ENCODE results near the gene OSBP. TPM values are rescaled to one million over a fixed set of nuclear protein-coding genes. Genes with fewer than 3 reads are reported as not detected.
"Not testable (repeated sequence)": the region's sequence is repeated elsewhere in the genome, so short reads cannot be mapped to it uniquely, and the experiment has no call there.

OSBP gene
- total RNA-seq, 1 donor from 2014 or later = 12.3 TPM

GRCh38 chr11:59644528-59644927, 29.0 kb upstream of the OSBP start:
- TF ChIP-seq CTCF (conservative IDR thresholded peaks at IDR 0.05; ENCODE audit: low read depth, low read length) = no peak

GRCh38 chr11:59643390-59643789, 27.8 kb upstream of the OSBP start:
- no peak overlapping the region for H3K4me3 ChIP-seq (ENCODE audit: low read depth, low read length)
- TF ChIP-seq CTCF (conservative IDR thresholded peaks at IDR 0.05; ENCODE audit: low read depth, low read length) = no peak
- no peak for DNase-seq (ENCODE audit: low read depth)

More at GRCh38 chr11:59644528-59644927, 29.0 kb upstream of the OSBP start:
- DNase-seq (ENCODE audit: low read depth) = no peak
- H3K4me3 ChIP-seq (ENCODE audit: low read depth, low read length) = no peak overlapping the region

GRCh38 chr11:59641156-59641555, 25.6 kb upstream of the OSBP start:
- no peak for TF ChIP-seq CTCF (conservative IDR thresholded peaks at IDR 0.05; ENCODE audit: low read depth, low read length)

GRCh38 chr11:59630493-59630892, 14.9 kb upstream of the OSBP start:
- DNase-seq (ENCODE audit: low read depth) = no peak
- H3K4me3 ChIP-seq (ENCODE audit: low read depth, low read length) = no peak overlapping the region
- no peak for TF ChIP-seq CTCF (conservative IDR thresholded peaks at IDR 0.05; ENCODE audit: low read depth, low read length)

More at GRCh38 chr11:59641156-59641555, 25.6 kb upstream of the OSBP start:
- H3K4me3 ChIP-seq (ENCODE audit: low read depth, low read length) = no peak overlapping the region
- no peak for DNase-seq (ENCODE audit: low read depth)

GRCh38 chr11:59629996-59630395, 14.4 kb upstream of the OSBP start:
- no peak overlapping the region for H3K4me3 ChIP-seq (ENCODE audit: low read depth, low read length)
- no peak for DNase-seq (ENCODE audit: low read depth)
- TF ChIP-seq CTCF (conservative IDR thresholded peaks at IDR 0.05; ENCODE audit: low read depth, low read length) = no peak

GRCh38 chr11:59626969-59627368, 11.4 kb upstream of the OSBP start:
- DNase-seq (ENCODE audit: low read depth); H3K4me3 ChIP-seq (ENCODE audit: low read depth, low read length): not testable (repeated sequence)
- peak; percentile 15 for TF ChIP-seq CTCF (conservative IDR thresholded peaks at IDR 0.05; ENCODE audit: low read depth, low read length)

GRCh38 chr11:59625703-59626102, 10.1 kb upstream of the OSBP start:
- no peak for DNase-seq (ENCODE audit: low read depth)
- H3K4me3 ChIP-seq (ENCODE audit: low read depth, low read length) = no peak overlapping the region
- TF ChIP-seq CTCF (conservative IDR thresholded peaks at IDR 0.05; ENCODE audit: low read depth, low read length) = no peak

All from epithelial cell of proximal tubule (primary cell).